ENCODE results near the gene NKAIN1. TPM values are rescaled to one million over a fixed set of nuclear protein-coding genes. Genes with fewer than 3 reads are reported as not detected.

Gene NKAIN1
- polyA plus RNA-seq, 1 donor: 1.3 TPM

DNA sequence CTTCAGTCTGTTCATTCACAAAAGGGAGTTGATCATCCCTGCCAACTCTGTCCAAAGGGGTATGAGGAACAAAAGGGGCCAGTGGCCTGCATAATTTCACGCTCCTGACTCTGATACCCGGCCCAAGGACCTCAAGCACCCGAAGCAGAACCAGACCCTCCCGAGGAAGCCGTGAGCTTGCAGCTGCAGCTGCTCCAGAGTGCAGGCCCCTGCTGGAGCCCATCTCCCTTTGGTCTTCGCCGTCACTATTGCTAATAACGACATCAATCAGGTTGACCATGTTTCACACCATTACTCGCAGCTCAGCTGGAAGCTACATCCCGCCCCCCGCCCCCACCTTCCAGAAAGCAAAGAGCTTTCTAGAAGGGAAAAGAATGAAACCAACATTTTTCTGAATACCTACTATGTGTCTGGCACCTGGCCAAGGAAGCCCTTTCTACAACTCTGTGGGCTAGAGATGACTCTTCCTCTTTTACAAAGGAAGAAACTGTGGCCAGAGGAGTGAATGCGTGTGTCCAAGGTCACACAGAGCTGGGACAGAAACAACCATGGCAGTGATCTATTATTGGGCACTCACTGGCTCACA lies 5.5 kb downstream of the NKAIN1 start:
- no peak for DNase-seq (ENCODE audit: low read depth)

GRCh38 chr1:31232689-31233088 lies 7.0 kb downstream of the NKAIN1 start:
- DNase-seq (ENCODE audit: low read depth): no peak

GRCh38 chr1:31231802-31232201 lies 7.9 kb downstream of the NKAIN1 start:
- DNase-seq (ENCODE audit: low read depth): no peak

DNA sequence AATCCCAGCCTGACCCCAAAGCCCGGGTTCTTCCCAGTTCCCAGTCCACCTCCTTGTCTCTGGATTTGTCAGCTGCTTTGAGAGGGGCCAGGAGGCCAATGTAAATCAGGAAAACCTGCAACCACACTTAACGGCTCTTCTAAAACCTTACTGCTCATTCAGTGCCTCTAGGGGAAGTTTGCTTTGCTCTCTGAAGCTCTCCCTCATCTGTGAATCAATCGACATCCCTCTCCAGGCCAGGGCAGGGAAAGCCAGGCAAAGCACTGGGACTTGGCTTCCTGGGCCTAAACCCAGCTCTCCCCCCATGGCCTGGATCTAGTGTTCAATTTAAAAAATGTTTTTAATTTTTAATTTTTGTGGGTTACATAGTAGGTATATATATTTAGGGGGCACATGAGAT lies 9.3 kb downstream of the NKAIN1 start:
- no peak for DNase-seq (ENCODE audit: low read depth)

DNA sequence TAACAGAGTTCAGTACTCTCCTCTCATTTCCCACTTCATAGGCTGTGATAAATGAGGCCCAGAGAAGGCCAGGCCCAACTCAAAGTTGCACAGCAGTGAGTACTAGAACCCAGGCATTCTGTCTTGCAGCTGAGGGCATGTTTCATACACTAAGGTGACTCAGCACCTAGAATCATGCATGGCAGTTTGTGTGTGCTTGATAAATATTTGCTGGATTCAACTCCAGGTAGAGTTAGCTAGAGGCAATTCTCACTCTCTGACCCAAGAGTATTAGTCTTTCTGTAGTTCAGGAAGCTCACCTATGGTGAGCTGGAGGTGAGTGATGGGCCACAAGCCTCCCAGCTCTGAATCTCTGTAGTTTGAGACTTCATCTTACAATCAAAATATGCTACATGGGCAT lies 10.7 kb downstream of the NKAIN1 start:
- no peak for DNase-seq (ENCODE audit: low read depth)

DNA sequence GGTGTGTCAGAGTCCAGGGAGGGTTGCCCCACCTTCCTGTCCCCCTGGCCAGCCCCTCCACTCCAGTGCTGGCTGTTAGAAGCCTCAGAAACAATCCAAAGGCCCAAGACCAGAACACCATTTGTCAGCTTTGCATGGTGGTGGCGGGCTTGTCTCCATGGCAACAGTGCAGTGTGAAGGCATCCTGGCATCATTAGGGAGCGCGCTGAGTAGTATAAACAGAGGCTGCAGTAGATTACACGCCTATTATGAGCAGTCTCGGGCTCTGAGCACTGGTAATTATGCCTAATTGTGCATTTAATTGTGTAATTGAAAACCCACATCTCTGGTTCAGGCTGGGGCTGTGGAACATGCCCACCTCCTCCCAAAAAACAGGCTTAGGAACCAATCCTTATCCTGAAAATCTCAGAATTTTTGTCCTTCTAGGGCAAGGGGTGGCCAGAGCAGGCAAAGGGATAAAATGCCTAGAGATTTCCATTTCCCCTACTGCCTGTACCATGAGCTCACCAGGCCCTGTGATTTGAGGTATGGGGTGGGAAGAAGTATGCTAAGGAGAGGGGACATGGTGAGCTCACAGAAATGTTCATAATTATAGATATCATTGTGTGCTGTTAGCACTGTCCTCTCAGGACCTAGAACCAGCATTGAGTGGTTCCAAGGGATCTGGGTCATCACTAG lies 11.7 kb downstream of the NKAIN1 start:
- DNase-seq (ENCODE audit: low read depth): no peak

DNA sequence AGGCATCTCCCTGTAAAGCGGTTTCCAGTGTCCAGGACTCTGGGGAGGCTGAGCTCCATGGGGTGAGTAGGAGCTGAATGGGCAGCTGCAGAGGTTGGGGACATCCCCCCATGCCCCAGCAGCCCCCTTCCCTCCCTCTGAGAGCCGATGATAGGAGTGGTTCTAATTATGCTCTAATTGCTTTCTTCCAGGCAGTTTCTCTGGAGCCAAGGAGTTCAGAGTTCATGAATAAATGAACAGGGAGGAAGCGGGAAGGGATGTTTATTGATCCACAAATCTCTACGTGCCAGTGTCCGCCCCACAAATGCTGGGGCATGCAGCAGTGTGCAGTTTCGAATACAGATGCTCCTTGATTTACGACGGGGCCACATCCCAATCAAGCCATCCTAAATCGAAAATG lies 15.6 kb downstream of the NKAIN1 start:
- DNase-seq (ENCODE audit: low read depth): no peak

GRCh38 chr1:31222176-31222575 lies 17.5 kb downstream of the NKAIN1 start:
- DNase-seq (ENCODE audit: low read depth): no peak

DNA sequence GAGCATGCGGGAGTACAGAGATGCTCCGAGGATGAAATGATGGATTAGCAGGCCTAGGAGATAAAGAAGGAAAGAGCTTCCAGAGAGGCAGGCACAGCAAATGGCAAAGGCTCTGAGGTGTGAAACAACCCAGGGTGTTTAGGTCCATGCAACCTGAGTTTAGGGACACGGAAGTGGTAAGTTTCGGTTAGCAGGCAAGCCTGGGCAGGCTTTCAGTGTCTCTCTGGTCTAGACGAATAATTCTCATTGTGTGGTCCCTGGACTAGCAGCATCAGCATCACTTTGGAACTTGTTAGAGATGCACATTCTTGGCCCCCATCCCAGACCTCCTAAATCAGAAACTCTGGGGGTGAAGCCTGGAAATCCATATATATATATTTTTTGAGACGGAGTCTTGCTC lies 18.6 kb downstream of the NKAIN1 start:
- no peak for DNase-seq (ENCODE audit: low read depth)

GRCh38 chr1:31219489-31219888 lies 20.2 kb downstream of the NKAIN1 start:
- no peak for DNase-seq (ENCODE audit: low read depth)

- no peak for DNase-seq (ENCODE audit: low read depth)
These were observed 21.0 kb downstream of the NKAIN1 start for GRCh38 chr1:31218705-31219104.

DNA sequence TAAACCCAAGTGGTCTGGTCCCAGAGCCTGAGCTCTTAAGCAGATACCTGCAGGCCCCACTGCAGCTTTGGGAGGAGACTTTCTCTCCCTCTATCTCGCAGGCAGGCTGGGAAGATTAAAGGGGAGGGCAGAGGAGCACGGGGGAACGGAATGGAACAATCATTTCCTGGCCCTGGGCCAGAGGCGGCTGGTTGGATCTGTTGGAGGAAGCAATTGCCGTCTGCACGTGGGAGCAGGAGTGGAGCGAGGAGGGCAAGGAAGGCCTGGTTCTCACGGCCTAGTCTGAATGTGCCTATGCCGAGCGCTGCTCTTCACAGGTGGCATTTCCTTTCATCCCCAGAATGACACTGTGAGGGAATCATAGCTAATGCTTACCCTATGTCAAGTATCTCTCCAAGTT lies 23.7 kb downstream of the NKAIN1 start:
- DNase-seq (ENCODE audit: low read depth): no peak

DNA sequence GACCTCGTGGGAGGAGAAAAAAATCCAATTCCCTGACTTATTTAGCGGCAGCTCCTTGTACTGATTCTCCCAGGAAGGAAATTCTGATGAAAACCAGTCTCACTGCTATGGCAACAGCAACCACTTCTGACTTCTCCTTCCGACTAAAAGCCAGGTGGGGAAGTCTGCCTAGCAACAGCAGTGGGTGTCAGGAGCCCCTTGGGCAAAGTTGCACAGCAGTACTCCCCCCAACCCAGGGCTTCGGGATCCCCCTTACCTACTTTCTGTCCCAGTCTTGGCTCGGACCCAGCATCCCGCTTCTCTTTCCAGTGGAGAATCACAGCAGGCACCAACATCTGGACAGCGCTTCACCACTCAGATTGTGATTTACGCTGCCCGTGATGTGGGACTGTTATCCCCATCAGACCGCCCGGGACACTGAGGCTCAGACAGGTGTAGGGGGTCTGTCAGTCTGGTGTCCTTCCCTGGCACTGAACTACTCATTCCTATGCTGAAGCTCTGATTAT lies 24.6 kb downstream of the NKAIN1 start:
- DNase-seq (ENCODE audit: low read depth): no peak

DNA sequence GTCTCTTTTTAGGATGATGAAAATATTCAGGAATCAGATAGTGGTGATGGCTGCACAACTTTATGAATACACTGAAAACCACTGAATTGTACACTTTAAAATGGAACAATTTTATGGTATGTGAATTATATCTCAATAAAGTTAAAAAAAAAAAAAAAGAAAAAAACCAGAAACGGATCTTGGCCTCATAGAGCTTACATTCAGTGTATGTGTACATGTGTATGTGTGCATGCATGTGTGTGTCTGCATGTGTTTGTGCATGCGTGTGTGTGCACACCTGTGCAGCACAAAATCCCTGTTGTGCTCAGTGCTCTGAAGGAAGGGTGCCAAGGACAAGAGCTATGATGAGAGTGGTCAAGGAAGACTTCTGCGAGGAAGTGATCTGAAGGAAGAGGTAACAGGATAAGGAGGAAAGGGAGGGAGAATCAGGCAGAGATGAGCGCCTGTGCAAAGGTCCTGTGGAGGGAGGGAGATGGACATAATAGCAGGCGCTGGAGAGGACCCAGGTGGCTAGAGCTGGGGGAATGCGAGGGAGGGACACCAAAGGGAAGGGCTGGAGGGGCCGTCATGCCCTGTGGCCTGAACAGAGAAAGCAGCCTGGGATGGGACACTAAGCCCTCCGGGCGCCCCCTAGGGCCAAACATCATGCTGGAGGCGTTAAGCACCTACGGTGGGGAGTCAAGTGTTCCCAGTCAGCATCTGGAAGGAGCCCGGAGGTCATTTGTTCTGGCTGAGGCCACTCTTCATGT lies 25.2 kb downstream of the NKAIN1 start:
- no peak for DNase-seq (ENCODE audit: low read depth)

- DNase-seq (ENCODE audit: low read depth): no peak
These were observed 31.2 kb downstream of the NKAIN1 start for GRCh38 chr1:31208361-31208945.

DNA sequence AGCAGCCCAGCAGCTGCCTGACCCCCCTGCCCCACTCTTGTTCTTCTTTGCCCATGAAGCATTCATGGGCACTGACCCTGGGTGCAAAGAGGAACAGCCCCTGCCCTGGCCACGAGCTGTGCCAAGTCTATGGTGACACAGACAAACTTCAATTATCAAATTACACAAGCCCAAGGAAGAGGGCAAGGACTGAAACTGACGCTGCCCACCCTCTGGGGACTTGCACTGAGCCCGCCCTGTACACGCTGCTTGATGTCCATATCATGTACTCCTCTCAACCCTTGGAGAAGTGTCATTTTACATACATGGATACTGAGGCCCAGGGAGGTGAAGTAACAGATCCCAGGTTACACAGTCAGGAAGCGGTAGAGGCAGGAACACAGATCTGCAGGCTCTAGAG lies 32.1 kb downstream of the NKAIN1 start:
- no peak for DNase-seq (ENCODE audit: low read depth)

DNA sequence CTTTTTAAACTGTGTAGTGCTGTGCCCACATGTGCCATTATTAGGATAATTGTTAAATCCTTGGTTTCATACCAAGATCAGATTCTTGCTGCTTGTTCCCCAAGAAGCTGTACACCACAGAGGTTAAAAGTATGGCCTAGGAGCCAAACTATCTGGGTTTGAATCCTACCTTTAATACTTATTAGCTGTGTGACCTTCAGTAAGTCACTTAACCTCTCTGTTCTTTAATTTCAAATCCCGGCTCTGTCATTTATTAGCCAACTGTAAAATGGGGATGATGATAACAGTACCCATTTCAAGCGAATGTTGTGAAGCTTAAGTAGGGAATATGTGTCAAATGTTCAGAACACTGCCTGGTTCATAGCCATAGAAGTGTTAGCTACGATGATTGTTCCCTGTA lies 32.6 kb downstream of the NKAIN1 start:
- DNase-seq (ENCODE audit: low read depth): no peak

GRCh38 chr1:31203215-31203614 lies 36.5 kb downstream of the NKAIN1 start:
- no peak for DNase-seq (ENCODE audit: low read depth)

GRCh38 chr1:31201931-31202360 lies 37.7 kb downstream of the NKAIN1 start:
- DNase-seq (ENCODE audit: low read depth): no peak

DNA sequence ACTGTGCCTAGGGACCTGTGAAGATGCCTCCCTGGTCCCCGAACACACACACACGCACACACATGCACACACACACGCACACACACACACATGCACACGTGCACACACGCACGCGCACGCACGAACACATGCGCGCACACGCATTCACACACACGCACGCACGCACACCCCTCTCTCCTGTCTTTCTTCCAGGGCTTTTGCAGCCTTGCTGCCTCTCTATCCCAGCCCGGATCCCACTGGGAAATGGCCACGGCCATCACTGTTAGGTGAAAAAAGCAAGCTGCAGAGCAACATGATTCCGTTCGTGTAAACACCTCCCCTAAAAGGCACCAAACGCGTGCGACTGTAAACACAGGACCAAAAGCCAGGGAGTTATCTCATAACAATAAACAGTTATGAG lies 39.7 kb downstream of the NKAIN1 start:
- no peak for DNase-seq (ENCODE audit: low read depth)

GRCh38 chr1:31199236-31199790 lies 40.4 kb downstream of the NKAIN1 start:
- no peak for DNase-seq (ENCODE audit: low read depth)

- no peak for DNase-seq (ENCODE audit: low read depth)
These were observed 41.1 kb downstream of the NKAIN1 start for GRCh38 chr1:31198600-31198999.
